OCI-LY3 (cell line): ENCODE measurements around the gene ADA.

ENCODE experiments used
- EZH2phosphoT487 ChIP-seq: fragments of 200-600 bp; shearing (Covaris generic); IDR thresholded peaks from 2 replicates; pipeline ENCODE4 v1.6.1; 2018; ENCODE audit warnings: antibody characterized with exemption, mixed run types, low read depth
- TF ChIP-seq, protein P1 (sequence below): fragments of 200-600, 300-600 bp; sonication (generic); IDR thresholded peaks from 2 replicates; pipeline ENCODE4 v1.5.1; 2014; ENCODE audit warnings: antibody characterized with exemption, low read length, low read depth

DNA sequence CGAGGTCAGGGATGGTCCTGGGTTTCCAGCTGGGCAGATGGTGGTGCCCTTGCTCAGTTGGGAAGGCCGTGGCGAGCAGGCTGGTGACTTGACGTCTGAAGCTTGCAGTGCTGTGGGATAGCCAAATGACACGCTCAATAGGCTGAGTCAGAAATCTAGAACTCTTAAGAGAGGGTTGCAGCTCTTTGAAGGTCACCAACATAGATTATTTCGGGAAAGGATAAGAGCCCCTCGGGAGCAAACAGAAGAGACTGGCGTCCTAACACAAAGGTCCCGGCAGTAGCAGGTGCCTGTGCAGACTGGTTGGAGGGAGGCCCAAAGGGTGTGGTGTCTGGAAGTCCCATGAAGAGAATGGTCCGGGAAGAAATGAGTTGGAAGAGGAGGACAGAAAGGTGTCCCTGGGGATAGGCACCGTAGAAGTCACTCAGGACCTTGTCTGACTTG is 50.7 kb downstream of the ADA start:
- TF ChIP-seq, protein P1, sequence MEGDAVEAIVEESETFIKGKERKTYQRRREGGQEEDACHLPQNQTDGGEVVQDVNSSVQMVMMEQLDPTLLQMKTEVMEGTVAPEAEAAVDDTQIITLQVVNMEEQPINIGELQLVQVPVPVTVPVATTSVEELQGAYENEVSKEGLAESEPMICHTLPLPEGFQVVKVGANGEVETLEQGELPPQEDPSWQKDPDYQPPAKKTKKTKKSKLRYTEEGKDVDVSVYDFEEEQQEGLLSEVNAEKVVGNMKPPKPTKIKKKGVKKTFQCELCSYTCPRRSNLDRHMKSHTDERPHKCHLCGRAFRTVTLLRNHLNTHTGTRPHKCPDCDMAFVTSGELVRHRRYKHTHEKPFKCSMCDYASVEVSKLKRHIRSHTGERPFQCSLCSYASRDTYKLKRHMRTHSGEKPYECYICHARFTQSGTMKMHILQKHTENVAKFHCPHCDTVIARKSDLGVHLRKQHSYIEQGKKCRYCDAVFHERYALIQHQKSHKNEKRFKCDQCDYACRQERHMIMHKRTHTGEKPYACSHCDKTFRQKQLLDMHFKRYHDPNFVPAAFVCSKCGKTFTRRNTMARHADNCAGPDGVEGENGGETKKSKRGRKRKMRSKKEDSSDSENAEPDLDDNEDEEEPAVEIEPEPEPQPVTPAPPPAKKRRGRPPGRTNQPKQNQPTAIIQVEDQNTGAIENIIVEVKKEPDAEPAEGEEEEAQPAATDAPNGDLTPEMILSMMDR: no peak
- no peak for TF ChIP-seq EZH2phosphoT487
